Common myeloid progenitor, CD34-positive (primary cell): ENCODE data around the gene MAD2L2.

Experiments
- CTCF ChIA-PET: fragments of 350-600 bp; sonication (Branson Sonifier 250); formaldehyde crosslinking; loops from one replicate; lab custom pipeline; 2021; ENCODE audit warnings: antibody characterized with exemption; lab: Charles Lee
- POLR2A ChIA-PET: fragments of 350-600 bp; sonication (Branson Sonifier 250); formaldehyde crosslinking; loops from one replicate; lab custom pipeline; 2021; ENCODE audit warnings: antibody characterized with exemption; lab: Charles Lee
- DNase-seq, 3 donors: peaks; one replicate each; pipeline versions ENCODE4 v3.0.0 to v3.0.0-alpha.2; 2013
- H3K27ac ChIP-seq, 2 experiments: 1 replicate in 1 of 2; 2 replicates in 1 of 2; pipeline ENCODE4 v1.7.0; 2013; ENCODE audit warnings: inconsistent platforms in 2 of 2, low read length in 2 of 2, mild to moderate bottlenecking in 2 of 2, low read depth in 1 of 2, moderate library complexity in 1 of 2; ENCODE audit not compliant: severe bottlenecking in 2 of 2, insufficient read depth in 1 of 2, poor library complexity in 1 of 2
- H3K27me3 ChIP-seq, 5 experiments: replicated peaks in 2 of 5; 1 replicate in 3 of 5; 2 replicates in 2 of 5; pipeline versions ENCODE4 v1.6.1 to v1.7.0; 2013; ENCODE audit warnings: low read length in 4 of 5, mild to moderate bottlenecking in 2 of 5, moderate library complexity in 2 of 5, inconsistent platforms in 1 of 5; ENCODE audit not compliant: insufficient read depth in 5 of 5, control insufficient read depth in 4 of 5
- H3K36me3 ChIP-seq, 4 experiments: 1 replicate in 2 of 4; 2 replicates in 2 of 4; pipeline versions ENCODE4 v1.6.1 to v1.7.0; 2013; ENCODE audit warnings: low read length in 3 of 4, control low read depth in 1 of 4, mild to moderate bottlenecking in 1 of 4; ENCODE audit not compliant: control insufficient read depth in 4 of 4, insufficient read depth in 4 of 4
- H3K4me1 ChIP-seq, 4 experiments: 1 replicate in 3 of 4; 2 replicates in 1 of 4; pipeline versions ENCODE4 v1.6.1 to v1.7.1; 2013; ENCODE audit warnings: low read length in 3 of 4, mild to moderate bottlenecking in 3 of 4, control low read depth in 1 of 4, inconsistent platforms in 1 of 4, moderate library complexity in 1 of 4; ENCODE audit not compliant: control insufficient read depth in 4 of 4, insufficient read depth in 4 of 4; ENCODE audit errors: control extremely low read depth in 1 of 4
- H3K4me3 ChIP-seq, 7 experiments: 1 replicate in 4 of 7; 2 replicates in 3 of 7; pipeline versions ENCODE4 v1.5.1 to v1.7.0; 2013; ENCODE audit warnings: mild to moderate bottlenecking in 7 of 7, low read length in 6 of 7, moderate library complexity in 6 of 7, inconsistent platforms in 2 of 7, low read depth in 2 of 7, control low read depth in 1 of 7; ENCODE audit not compliant: insufficient read depth in 4 of 7, control insufficient read depth in 1 of 7; ENCODE audit errors: extremely low read depth in 1 of 7
- H3K9me3 ChIP-seq, 5 experiments: 1 replicate in 4 of 5; 2 replicates in 1 of 5; pipeline versions ENCODE4 v1.6.1 to v1.7.1; 2013; ENCODE audit warnings: low read length in 4 of 5, mild to moderate bottlenecking in 2 of 5, inconsistent platforms in 1 of 5, low read depth in 1 of 5, moderate library complexity in 1 of 5; ENCODE audit not compliant: control insufficient read depth in 4 of 5, insufficient read depth in 2 of 5; ENCODE audit errors: control extremely low read depth in 1 of 5
- WGBS: methylation state at CpG from one replicate; pipeline ENCODE4 v1.1.5; 2013; ENCODE audit not compliant: insufficient coverage; 5-methylcytosine and 5-hydroxymethylcytosine counted together

MAD2L2 gene

DNA sequence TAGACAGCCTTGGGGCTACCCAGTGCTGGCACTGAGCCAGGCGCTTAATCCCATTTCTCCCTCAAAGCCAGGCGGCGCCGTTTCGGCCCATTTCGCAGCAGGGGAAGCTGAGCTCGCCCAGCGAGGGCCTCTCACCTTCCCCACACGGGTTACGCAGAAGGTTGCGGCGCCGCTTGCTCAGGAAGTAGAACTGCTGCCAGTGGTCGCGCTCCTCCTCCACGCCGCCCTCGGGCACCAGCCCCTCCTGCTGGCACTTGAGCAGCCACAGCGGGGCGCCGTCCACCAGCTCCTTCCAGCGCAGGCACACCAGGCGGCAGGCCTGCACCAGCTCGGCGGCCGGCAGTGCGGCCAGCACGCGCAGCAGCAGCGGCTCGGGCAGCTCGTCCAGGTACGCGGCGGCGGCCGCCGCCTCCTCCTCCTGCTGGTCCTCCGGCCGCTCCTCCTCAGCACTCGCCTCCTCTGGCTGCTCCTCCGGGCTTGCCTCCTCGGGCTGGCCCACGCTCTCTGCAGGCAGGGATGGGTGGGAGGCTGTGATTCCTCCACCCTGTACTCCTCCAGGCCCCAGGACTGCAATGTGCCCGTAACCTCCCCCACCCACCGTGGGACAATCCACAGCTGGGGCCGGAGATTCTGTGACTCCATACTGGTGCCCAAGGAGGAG lies 30.5 kb downstream of the MAD2L2 start:
- Histone ChIP-seq H3K36me3 (no peaks in the 10 kb centered on the region), H3K9me3 (no peaks in the 10 kb centered on the region), H3K4me3 (peak overlapping the region in 1 of 7 experiments; percentile 7), H3K27ac (no peak overlapping the region), H3K4me1 (peaks cover 0 to 24% (median 20%) of the 10 kb centered on the region in 4 experiments), H3K27me3 (peaks cover 2 to 50% (median 12%) of the 10 kb centered on the region in 5 experiments)
- WGBS, result 10% methylated on average over 37 of the region's 47 CpGs
- peak; percentile 78 to 85 (median 84) for DNase-seq
- ChIA-PET CTCF (interaction anchor here (0.7 to 4.5 kb wide), 18 partner anchors 8 to 613 kb away, joined by 3 to 27 read pairs (median 4); partner anchors contain the start of gene FBXO6), POLR2A (interaction anchor here (0.7 kb wide), 1 partner anchor 150 kb away, joined by 4 read pairs; no protein-coding TSS in a partner anchor)

DNA sequence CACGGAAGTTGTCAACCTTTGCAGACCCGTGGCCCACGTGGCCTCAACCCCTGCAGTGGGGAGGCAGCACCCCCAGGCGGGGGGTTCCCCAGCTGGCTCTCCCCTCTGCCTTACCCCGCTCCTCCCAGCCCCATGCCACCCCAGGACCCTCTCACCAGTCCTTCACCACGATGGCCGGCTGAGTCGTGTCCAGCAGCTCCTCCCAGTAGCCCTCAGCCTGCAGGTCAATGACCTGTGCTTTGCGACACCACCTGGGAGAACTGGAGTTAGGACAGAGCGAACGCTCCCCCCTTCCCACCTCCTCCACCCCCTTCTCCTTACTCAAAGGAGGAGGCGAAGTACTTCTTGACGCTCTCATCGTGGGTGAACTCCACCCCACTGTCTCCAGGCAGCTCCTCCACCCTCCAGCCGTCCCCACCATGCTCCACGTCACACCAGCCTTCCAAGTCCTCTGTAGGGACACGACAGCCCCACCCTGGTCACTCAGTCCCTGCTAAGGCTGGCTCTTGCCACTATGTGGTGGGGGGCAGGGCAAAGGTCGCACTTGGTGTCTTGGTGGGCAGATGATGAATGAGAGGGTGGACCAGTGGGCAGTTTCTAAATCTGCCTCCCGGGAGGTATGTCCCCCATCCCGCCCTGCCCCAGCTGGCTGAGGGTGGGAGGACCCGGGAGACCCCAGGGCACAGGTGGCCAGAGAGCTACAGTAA lies 31.2 kb downstream of the MAD2L2 start:
- POLR2A ChIA-PET, result interaction anchor here (0.7 kb wide), 1 partner anchor 150 kb away, joined by 4 read pairs; no protein-coding TSS in a partner anchor
- CTCF ChIA-PET, result interaction anchor here (0.8 to 4.5 kb wide), 16 partner anchors 9 to 612 kb away, joined by 3 to 27 read pairs (median 4); partner anchors contain the start of gene FBXO6
- Histone ChIP-seq H3K36me3 (no peaks in the 10 kb centered on the region), H3K4me3 (peak overlapping the region in 1 of 7 experiments; percentile 31), H3K27me3 (peaks cover 2 to 50% (median 12%) of the 10 kb centered on the region in 5 experiments), H3K9me3 (no peaks in the 10 kb centered on the region), H3K27ac (no peak overlapping the region), H3K4me1 (peaks cover 0 to 18% (median 14%) of the 10 kb centered on the region in 4 experiments)
- WGBS, result 36% methylated on average over 13 of the region's 21 CpGs
- DNase-seq, result no peak

DNA sequence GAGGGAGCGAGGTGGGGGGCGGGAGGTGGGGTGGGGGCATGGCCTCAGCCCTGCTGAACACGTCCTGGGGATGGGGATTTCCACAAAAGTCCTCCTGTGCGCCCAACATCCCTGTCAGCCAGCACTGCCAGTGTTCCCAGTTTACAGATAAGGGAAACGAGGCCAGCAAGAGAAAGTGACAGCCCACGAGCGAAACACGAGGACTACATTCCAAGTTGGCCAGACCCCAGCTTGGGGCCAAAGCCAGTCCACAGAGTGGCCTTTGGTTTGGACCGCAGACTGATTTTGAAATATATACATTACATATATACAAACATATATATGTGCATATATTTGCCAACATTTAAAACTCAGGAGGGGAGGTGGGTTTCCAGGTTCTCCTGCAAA lies 31.7 kb downstream of the MAD2L2 start:
- Histone ChIP-seq H3K27me3 (peaks cover 2 to 49% (median 12%) of the 10 kb centered on the region in 5 experiments), H3K9me3 (no peaks in the 10 kb centered on the region), H3K4me3 (peak overlapping the region in 1 of 7 experiments; percentile 31), H3K27ac (no peak overlapping the region), H3K4me1 (peaks cover 0 to 16% (median 11%) of the 10 kb centered on the region in 4 experiments), H3K36me3 (no peaks in the 10 kb centered on the region)
- WGBS, result 15% methylated on average over 2 of the region's 9 CpGs
- no peak for DNase-seq
- ChIA-PET CTCF (interaction anchor here (0.9 to 4.5 kb wide), 8 partner anchors 14 to 611 kb away, joined by 4 to 27 read pairs (median 6); partner anchors contain the start of gene FBXO6), POLR2A (no interaction called here)

DNA sequence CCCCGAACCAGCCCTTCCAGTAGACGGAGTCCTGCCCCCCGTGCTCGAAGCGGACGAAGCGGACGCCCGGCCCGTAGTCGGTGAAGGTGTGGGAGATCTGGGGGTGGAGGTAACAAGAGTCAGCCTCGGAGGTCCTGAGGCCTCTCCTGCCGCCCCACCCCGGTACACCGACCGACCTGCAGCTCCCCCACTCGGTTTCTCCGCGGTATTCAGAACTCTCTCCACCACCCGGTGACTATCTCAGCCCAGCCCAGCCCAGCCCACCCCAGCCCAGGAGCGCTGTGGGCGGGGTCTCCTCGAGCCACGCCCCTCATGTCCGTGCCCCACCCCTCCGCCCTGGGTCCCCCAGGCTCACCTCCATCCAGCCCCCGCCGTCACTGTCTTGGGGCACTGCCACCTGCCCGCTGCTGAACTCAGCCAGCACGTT lies 32.2 kb downstream of the MAD2L2 start:
- H3K9me3 ChIP-seq, result no peaks in the 10 kb centered on the region
- peaks cover 2 to 44% (median 12%) of the 10 kb centered on the region in 5 experiments for H3K27me3 ChIP-seq
- ChIA-PET POLR2A (no interaction called here), CTCF (interaction anchor here (1.3 to 4.5 kb wide), 6 partner anchors 14 to 611 kb away, joined by 3 to 27 read pairs (median 9); partner anchors contain the start of gene FBXO6)
- H3K4me1 ChIP-seq, result peaks cover 0 to 16% (median 9%) of the 10 kb centered on the region in 4 experiments
- 35% methylated on average over 17 of the region's 30 CpGs for WGBS
- H3K27ac ChIP-seq, result no peak overlapping the region
- DNase-seq, result peak in 2 of 3 donors; percentile 22 to 27
- H3K4me3 ChIP-seq, result no peak overlapping the region
- no peaks in the 10 kb centered on the region for H3K36me3 ChIP-seq

DNA sequence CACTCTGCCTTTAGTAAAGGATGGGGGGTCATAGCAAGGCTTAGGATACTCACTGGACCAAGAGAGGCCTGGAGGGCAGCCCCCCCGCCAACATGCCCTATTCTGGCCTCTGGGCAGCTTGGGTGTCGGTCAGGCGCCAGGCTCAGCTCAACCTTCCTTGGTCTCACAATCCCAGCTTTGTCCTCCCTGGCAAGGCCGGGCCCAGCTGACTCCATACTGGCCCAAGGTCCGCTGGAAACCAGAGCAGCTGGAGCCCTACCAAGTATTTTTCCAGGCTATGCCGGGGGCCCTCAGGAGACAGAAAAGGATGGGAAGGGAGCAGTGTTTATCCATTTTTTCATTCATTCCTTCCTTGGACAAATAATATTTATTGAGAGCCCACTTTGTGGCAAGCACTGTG lies 32.9 kb downstream of the MAD2L2 start:
- H3K27me3 ChIP-seq, result peaks cover 2 to 42% (median 14%) of the 10 kb centered on the region in 5 experiments
- ChIA-PET POLR2A (interaction anchor here (0.7 kb wide), 1 partner anchor 329 kb away, joined by 3 read pairs; no protein-coding TSS in a partner anchor), CTCF (interaction anchor here (1.3 to 4.5 kb wide), 4 partner anchors 15 to 610 kb away, joined by 3 to 27 read pairs (median 9); partner anchors contain the start of gene FBXO6)
- WGBS, result 97% methylated on average over 3 of the region's 6 CpGs
- H3K36me3 ChIP-seq, result no peaks in the 10 kb centered on the region
- H3K4me1 ChIP-seq, result peaks cover 0 to 16% (median 9%) of the 10 kb centered on the region in 4 experiments
- no peak overlapping the region for H3K27ac ChIP-seq
- no peak overlapping the region for H3K4me3 ChIP-seq
- DNase-seq, result no peak
- H3K9me3 ChIP-seq, result no peaks in the 10 kb centered on the region

DNA sequence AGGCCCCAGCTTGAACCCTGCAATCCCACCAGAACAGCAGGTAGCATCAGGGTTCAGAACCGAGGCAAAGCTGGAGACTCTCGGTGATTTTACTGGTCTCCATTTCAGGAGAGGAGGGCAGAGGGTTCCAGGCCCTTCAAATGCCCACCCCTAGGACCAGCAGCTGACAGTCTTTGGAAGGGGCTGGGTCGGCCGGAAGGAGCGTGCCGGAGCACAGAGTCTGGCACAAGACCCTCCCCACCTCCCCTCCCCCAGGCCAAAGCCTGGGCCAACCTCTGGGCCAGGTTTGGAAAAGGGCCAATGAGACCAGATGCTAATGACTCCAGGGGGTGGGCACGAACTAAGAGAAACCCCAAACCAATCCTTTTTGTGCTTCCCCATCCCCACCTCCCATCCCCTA lies 33.6 kb downstream of the MAD2L2 start:
- H3K9me3 ChIP-seq, result no peaks in the 10 kb centered on the region
- CTCF ChIA-PET, result interaction anchor here (1.3 to 4.5 kb wide), 5 partner anchors 15 to 610 kb away, joined by 3 to 27 read pairs (median 4); partner anchors contain the start of gene FBXO6
- H3K36me3 ChIP-seq, result no peaks in the 10 kb centered on the region
- H3K27ac ChIP-seq, result no peak overlapping the region
- peaks cover 2 to 40% (median 14%) of the 10 kb centered on the region in 5 experiments for H3K27me3 ChIP-seq
- DNase-seq, result no peak
- WGBS, result 100% methylated on average over 3 of the region's 7 CpGs
- H3K4me3 ChIP-seq, result no peak overlapping the region
- POLR2A ChIA-PET, result no interaction called here
- H3K4me1 ChIP-seq, result peaks cover 0 to 16% (median 9%) of the 10 kb centered on the region in 4 experiments
